Testis (tissue), 2 donors: ENCODE measurements around the gene MPHOSPH6.

Experiments
- CTCF ChIP-seq, 3 experiments: fragments of 450-650 bp in 2 of 3; fragments of 200-600 bp in 1 of 3; sonication (generic) in 1 of 3; IDR thresholded peaks; one replicate each; pipeline ENCODE4 v1.5.1; 2016 to 2019; ENCODE audit warnings: antibody characterized with exemption in 3 of 3, mild to moderate bottlenecking in 2 of 3, moderate library complexity in 1 of 3
- POLR2A ChIP-seq: fragments of 450-650 bp; IDR thresholded peaks from one replicate; pipeline ENCODE4 v1.6.1; 2017; ENCODE audit warnings: antibody characterized with exemption, mild to moderate bottlenecking, moderate library complexity

DNA sequence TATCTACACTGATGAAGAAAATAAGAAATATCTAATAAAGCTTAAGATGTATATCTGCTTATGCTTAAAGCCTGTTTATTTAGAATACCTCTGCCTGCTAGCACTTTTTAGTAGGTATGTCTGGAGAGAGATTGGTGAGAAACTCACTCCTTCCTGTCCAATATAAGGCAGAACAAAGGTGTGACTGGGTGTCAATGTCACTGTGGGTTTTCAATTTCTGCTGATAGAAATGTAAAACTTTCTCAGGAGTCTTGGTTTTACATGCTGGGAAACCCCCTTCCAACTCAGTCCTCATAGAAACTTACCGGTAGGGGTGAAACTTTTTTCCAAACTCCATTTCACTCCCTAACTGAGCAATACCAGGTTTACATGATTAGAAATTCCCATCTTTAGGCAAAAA is 17.8 kb upstream of the MPHOSPH6 start:
- TF ChIP-seq CTCF (IDR thresholded peaks at IDR 0.05) (no peak), POLR2A (no peak)
